ENCODE measurements around the gene LIMS2.

DNA sequence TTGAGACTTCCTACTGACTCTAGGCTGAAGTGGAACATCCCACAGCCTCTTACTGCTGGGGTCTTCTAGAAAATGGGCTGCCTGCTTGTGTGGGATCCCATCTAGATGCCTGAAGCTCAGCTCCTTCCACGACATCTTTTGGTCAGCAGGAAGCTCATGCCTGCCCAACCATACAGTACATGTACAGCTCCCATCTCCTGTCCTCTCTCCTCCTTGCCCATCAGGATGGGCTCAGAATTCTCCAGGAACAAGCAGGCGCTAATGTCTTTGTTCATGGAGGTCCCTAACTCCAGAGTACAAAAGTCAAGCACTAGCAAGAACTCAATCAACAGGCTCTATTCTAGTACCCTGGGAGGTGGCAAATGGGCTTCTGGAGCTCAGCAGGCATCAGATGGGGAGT, 61.1 kb downstream of the LIMS2 start:
- TF ChIP-seq, protein P1, sequence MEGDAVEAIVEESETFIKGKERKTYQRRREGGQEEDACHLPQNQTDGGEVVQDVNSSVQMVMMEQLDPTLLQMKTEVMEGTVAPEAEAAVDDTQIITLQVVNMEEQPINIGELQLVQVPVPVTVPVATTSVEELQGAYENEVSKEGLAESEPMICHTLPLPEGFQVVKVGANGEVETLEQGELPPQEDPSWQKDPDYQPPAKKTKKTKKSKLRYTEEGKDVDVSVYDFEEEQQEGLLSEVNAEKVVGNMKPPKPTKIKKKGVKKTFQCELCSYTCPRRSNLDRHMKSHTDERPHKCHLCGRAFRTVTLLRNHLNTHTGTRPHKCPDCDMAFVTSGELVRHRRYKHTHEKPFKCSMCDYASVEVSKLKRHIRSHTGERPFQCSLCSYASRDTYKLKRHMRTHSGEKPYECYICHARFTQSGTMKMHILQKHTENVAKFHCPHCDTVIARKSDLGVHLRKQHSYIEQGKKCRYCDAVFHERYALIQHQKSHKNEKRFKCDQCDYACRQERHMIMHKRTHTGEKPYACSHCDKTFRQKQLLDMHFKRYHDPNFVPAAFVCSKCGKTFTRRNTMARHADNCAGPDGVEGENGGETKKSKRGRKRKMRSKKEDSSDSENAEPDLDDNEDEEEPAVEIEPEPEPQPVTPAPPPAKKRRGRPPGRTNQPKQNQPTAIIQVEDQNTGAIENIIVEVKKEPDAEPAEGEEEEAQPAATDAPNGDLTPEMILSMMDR (conservative IDR thresholded peaks at IDR 0.05; ENCODE audit: low read length) = no peak
- TF ChIP-seq EZH2phosphoT487 (IDR thresholded peaks at IDR 0.05; ENCODE audit: borderline replicate concordance, low read depth, low read length) = no peak
